Measurements from ENCODE around the gene ZNF837. TPM values are rescaled to one million over a fixed set of nuclear protein-coding genes. Genes with fewer than 3 reads are reported as not detected.
A peak's percentile ranks its signal among the peaks of the same experiment; 100 is the strongest.

The ZNF837 gene
- total and polyA plus RNA-seq, 2 of the 13 experiments (the other 11 are each of a cell fraction or from before 2014, with no cell fraction given): 0.29 to 1.3 TPM

DNA sequence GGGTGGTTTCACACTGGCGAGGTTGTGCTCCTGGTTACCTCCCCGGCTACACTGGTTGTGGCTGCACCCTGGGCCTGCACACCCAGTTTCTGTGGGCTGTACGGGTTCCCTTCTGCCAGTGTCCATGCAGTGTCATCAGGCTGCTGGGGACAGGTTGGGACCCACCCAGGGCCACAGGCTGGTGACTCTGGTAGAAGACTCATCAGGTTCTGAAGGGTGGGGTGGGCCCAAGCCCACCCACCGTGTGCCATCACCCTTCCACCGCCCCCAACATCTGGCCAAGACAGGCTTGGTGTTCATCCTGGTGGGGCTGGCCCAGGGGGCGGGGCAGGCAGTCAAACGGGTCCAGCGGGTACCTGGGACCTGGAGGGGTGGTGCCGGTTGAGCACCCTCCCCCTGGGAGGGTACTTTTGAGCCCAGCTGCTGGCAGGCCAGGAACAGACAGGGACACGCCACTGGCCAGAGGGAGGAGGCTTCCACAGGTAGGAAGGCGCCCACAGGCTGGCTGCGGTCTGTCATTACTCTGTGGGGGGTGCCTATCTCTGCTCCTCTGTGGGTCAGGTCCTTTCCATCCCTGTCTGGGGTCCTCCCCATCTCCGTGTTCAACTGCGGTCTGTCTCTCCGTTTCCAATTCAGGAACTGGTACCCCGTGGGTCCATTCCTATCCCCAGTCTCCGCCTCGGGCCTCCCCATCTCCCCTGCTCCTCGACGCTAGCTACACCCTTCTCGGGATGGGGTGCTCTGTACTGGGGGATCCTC is 14.6 kb upstream of the ZNF837 start, which contains the start of gene RNF225 (continued):
- TF ChIP-seq PBX3 (CRISPR knock-in tag; IDR thresholded peaks at IDR 0.05; ENCODE audit: borderline replicate concordance) (no peak), RARG (CRISPR knock-in tag; IDR thresholded peaks at IDR 0.05; ENCODE audit: low read depth) (no peak), POLR2G (IDR thresholded peaks at IDR 0.05; ENCODE audit: low read depth, low read length) (peak; percentile 78), ZNF225 (CRISPR knock-in tag; IDR thresholded peaks at IDR 0.05) (no peak), TBX3 (IDR thresholded peaks at IDR 0.05; ENCODE audit: borderline replicate concordance) (no peak), ZNF318 (CRISPR knock-in tag; IDR thresholded peaks at IDR 0.05) (no peak), ZNF569 (CRISPR knock-in tag; IDR thresholded peaks at IDR 0.05; ENCODE audit: borderline replicate concordance) (no peak), TARDBP (CRISPR knock-in tag; IDR thresholded peaks at IDR 0.05) (0 out of 2 replicates have a peak, but pooled peaks have one; percentile 40), HDAC6 (IDR thresholded peaks at IDR 0.05; ENCODE audit: low read depth, low read length) (no peak), TBL1XR1 (IDR thresholded peaks at IDR 0.05; ENCODE audit: borderline replicate concordance, low read length, partially characterized antibody) (no peak), CEBPB (IDR thresholded peaks at IDR 0.05; ENCODE audit: borderline replicate concordance, low read depth, low read length) (no peak)
- TF ChIP-seq, protein P1, sequence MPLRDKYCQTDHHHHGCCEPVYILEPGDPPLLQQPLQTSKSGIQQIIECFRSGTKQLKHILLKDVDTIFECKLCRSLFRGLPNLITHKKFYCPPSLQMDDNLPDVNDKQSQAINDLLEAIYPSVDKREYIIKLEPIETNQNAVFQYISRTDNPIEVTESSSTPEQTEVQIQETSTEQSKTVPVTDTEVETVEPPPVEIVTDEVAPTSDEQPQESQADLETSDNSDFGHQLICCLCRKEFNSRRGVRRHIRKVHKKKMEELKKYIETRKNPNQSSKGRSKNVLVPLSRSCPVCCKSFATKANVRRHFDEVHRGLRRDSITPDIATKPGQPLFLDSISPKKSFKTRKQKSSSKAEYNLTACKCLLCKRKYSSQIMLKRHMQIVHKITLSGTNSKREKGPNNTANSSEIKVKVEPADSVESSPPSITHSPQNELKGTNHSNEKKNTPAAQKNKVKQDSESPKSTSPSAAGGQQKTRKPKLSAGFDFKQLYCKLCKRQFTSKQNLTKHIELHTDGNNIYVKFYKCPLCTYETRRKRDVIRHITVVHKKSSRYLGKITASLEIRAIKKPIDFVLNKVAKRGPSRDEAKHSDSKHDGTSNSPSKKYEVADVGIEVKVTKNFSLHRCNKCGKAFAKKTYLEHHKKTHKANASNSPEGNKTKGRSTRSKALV (CRISPR knock-in tag; IDR thresholded peaks at IDR 0.05): no peak
- TF ChIP-seq, protein P2, sequence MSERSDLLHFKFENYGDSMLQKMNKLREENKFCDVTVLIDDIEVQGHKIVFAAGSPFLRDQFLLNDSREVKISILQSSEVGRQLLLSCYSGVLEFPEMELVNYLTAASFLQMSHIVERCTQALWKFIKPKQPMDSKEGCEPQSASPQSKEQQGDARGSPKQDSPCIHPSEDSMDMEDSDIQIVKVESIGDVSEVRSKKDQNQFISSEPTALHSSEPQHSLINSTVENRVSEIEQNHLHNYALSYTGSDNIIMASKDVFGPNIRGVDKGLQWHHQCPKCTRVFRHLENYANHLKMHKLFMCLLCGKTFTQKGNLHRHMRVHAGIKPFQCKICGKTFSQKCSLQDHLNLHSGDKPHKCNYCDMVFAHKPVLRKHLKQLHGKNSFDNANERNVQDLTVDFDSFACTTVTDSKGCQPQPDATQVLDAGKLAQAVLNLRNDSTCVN (CRISPR knock-in tag; IDR thresholded peaks at IDR 0.05; ENCODE audit: borderline replicate concordance): no peak
- TF ChIP-seq, protein P3, sequence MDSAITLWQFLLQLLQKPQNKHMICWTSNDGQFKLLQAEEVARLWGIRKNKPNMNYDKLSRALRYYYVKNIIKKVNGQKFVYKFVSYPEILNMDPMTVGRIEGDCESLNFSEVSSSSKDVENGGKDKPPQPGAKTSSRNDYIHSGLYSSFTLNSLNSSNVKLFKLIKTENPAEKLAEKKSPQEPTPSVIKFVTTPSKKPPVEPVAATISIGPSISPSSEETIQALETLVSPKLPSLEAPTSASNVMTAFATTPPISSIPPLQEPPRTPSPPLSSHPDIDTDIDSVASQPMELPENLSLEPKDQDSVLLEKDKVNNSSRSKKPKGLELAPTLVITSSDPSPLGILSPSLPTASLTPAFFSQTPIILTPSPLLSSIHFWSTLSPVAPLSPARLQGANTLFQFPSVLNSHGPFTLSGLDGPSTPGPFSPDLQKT (CRISPR knock-in tag; IDR thresholded peaks at IDR 0.05; ENCODE audit: borderline replicate concordance): no peak
